Chondrocyte (in vitro differentiated cells): ENCODE measurements around the gene GAGE12J. TPM values are rescaled to one million over a fixed set of nuclear protein-coding genes. Genes with fewer than 3 reads are reported as not detected.
"Not testable (repeated sequence)": the region's sequence is repeated elsewhere in the genome, so short reads cannot be mapped to it uniquely, and the experiment has no call there.

Source experiments
- DNase-seq: peaks from one replicate; pipeline ENCODE4 v3.0.0; 2021; ENCODE audit warnings: mixed read lengths, low spot score
- H3K27ac Mint-ChIP-seq: one replicate; pipeline ENCODE4 v1.8.0; 2021; ENCODE audit warnings: mild to moderate bottlenecking, moderate library complexity, mixed read lengths; ENCODE audit not compliant: unreplicated experiment
- H3K27me3 Mint-ChIP-seq: 2 replicates; pipeline ENCODE4 v1.8.0; 2021; ENCODE audit warnings: low read depth, mixed read lengths
- H3K36me3 Mint-ChIP-seq: 2 replicates; pipeline ENCODE4 v1.8.0; 2021; ENCODE audit warnings: low read depth, mixed read lengths
- H3K4me1 Mint-ChIP-seq: 2 replicates; pipeline ENCODE4 v1.8.0; 2021; ENCODE audit warnings: low read depth, mild to moderate bottlenecking, mixed read lengths
- H3K4me3 Mint-ChIP-seq: one replicate; pipeline ENCODE4 v1.8.0; 2021; ENCODE audit warnings: mild to moderate bottlenecking, moderate library complexity, mixed read lengths; ENCODE audit not compliant: unreplicated experiment
- H3K9me3 Mint-ChIP-seq: 2 replicates; pipeline ENCODE4 v1.8.0; 2021; ENCODE audit warnings: low read depth, mixed read lengths
- CTCF ChIP-seq: fragments of 200-600 bp; sonication (generic); IDR thresholded peaks from 2 replicates; pipeline ENCODE4 v1.5.0; 2021; ENCODE audit warnings: antibody characterized with exemption, mild to moderate bottlenecking, moderate library complexity
- total RNA-seq: library from RNA; stranded (reverse); gene quantifications from 3 replicates; pipeline ENCODE4 v1.2.1, GENCODE V29; 2021

GAGE12J gene
- total RNA-seq, 1 donor from 2014 or later = not detected

GRCh38 chrX:49286581-49286980 lies 35.3 kb upstream of the GAGE12J start:
- Mint-ChIP-seq H3K27ac (no peak overlapping the region), H3K9me3 (peaks cover 6% of the 10 kb centered on the region), H3K4me3 (no peak overlapping the region), H3K27me3 (no peaks in the 10 kb centered on the region), H3K4me1 (no peaks in the 10 kb centered on the region), H3K36me3 (peaks cover 3% of the 10 kb centered on the region)
- DNase-seq = no peak
- TF ChIP-seq CTCF = no peak

GRCh38 chrX:49287665-49288064 lies 34.2 kb upstream of the GAGE12J start:
- Mint-ChIP-seq H3K27me3 (no peaks in the 10 kb centered on the region), H3K36me3 (peaks cover under 1% of the 10 kb centered on the region), H3K27ac (no peak overlapping the region), H3K9me3 (peaks cover 6% of the 10 kb centered on the region), H3K4me1 (no peaks in the 10 kb centered on the region), H3K4me3 (no peak overlapping the region)
- no peak for TF ChIP-seq CTCF
- DNase-seq = no peak

GRCh38 chrX:49290215-49290614 lies 31.6 kb upstream of the GAGE12J start:
- DNase-seq = no peak
- H3K27me3 Mint-ChIP-seq = no peaks in the 10 kb centered on the region
- H3K9me3 Mint-ChIP-seq = peaks cover 6% of the 10 kb centered on the region
- H3K27ac Mint-ChIP-seq = no peak overlapping the region
- H3K4me3 Mint-ChIP-seq = no peak overlapping the region
- TF ChIP-seq CTCF = no peak
- no peaks in the 10 kb centered on the region for H3K4me1 Mint-ChIP-seq
- H3K36me3 Mint-ChIP-seq = no peaks in the 10 kb centered on the region

GRCh38 chrX:49291615-49292337 lies 30.1 kb upstream of the GAGE12J start:
- no peak for DNase-seq
- TF ChIP-seq CTCF = peak; percentile 77
- Mint-ChIP-seq H3K36me3 (no peaks in the 10 kb centered on the region), H3K27ac (no peak overlapping the region), H3K4me1 (no peaks in the 10 kb centered on the region), H3K9me3 (peaks cover 11% of the 10 kb centered on the region), H3K4me3 (no peak overlapping the region), H3K27me3 (no peaks in the 10 kb centered on the region)

GRCh38 chrX:49292400-49293362 lies 29.2 kb upstream of the GAGE12J start:
- no peak overlapping the region for H3K4me3 Mint-ChIP-seq
- TF ChIP-seq CTCF = no peak

GRCh38 chrX:49299293-49299692 lies 22.5 kb upstream of the GAGE12J start:
- H3K36me3 Mint-ChIP-seq, H3K4me1 Mint-ChIP-seq, H3K9me3 Mint-ChIP-seq, H3K4me3 Mint-ChIP-seq, H3K27ac Mint-ChIP-seq, DNase-seq, H3K27me3 Mint-ChIP-seq: not testable (repeated sequence)

More at GRCh38 chrX:49292400-49293362, 29.2 kb upstream of the GAGE12J start:
- Mint-ChIP-seq H3K36me3 (no peaks in the 10 kb centered on the region), H3K27ac (no peak overlapping the region), H3K27me3 (no peaks in the 10 kb centered on the region), H3K4me1 (no peaks in the 10 kb centered on the region), H3K9me3 (peaks cover 9% of the 10 kb centered on the region)
- DNase-seq = no peak
